Stimulated activated naive CD4-positive, alpha-beta T cell treated with Interleukin-2 at 50 U/mL for 16 hours (primary cell): Measurements from ENCODE around the gene NT5DC1.

Experiments used
- DNase-seq: peaks from one replicate; lab custom pipeline; 2025; lab: John Stamatoyannopoulos, UW

NT5DC1 gene

GRCh38 chr6:116246089-116246488, 145.4 kb downstream of the NT5DC1 start:
- no peak for DNase-seq

- DNase-seq, result no peak
Observed at GRCh38 chr6:116247285-116247684, 146.6 kb downstream of the NT5DC1 start.

- DNase-seq, result no peak
Observed at GRCh38 chr6:116248577-116248976, 147.9 kb downstream of the NT5DC1 start.

GRCh38 chr6:116251568-116252384, 151.1 kb downstream of the NT5DC1 start:
- DNase-seq, result no peak

GRCh38 chr6:116253188-116253504, 152.5 kb downstream of the NT5DC1 start:
- DNase-seq, result no peak

DNA sequence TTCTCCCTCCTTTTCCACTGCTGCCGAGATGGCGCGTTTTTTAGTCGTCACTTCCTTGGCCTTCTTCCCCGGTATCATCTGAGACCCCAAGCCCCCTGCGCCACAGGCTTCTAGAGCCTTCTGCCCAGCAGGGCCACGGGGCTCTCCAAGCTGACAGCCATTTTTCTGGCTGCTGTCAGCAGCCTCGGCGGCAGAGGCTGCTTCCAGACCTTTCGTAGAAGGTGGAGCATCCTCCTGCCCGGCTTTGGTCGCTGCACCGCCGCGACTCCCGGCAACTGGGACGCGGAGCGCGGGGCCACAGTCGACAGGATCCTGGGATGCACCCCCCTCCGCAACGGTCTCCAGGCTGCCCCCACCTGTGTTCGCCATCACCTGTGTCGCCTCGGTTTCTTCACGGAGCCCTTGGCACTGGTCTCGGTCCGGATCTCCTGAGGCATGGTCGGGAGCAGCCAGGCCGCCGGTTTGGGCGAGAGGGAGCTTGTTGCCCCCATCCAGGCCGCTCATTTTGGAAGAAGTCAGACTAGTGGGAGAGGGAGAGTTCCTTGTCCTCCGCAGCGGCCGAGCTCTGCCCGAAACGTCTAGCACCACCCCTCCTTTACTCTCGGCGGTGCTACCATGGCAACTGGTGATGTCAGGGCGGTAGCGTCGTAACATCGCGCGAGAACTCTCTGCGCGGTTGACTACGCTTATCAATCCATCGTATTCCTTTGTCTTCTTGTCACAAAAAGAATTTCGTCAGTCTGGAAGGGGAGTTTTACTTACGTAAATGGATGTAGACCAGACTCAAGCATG, 153.0 kb downstream of the NT5DC1 start, which contains the start of gene TSPYL4:
Gene TSPYL4, minus strand, starts transcription at position 571 of the 792 bp plus-strand sequence. Its CDS starts 67 bp downstream, at position 504.
- DNase-seq, result peak; percentile 87

GRCh38 chr6:116254297-116255056, 153.8 kb downstream of the NT5DC1 start:
- no peak for DNase-seq

- DNase-seq, result no peak
Observed at GRCh38 chr6:116255246-116255800, 154.7 kb downstream of the NT5DC1 start.

DNA sequence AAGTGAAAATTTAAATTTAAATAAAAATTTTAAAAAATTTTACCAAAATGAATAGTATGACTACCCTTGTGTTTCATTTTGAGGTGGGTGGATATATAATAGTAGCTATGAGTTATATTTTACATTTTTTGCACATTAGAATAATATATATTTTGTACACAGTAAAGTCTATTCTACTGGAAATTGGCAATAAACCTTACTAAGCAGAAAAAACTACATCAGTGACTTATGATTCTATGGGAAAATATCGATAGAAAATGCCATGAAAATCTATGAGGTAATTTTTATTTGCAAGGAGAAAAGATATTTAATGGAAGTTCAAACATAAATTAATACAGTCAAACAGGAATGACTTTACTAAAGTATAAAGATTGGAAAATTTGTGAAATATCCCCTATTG, 156.0 kb downstream of the NT5DC1 start:
- no peak for DNase-seq

GRCh38 chr6:116258520-116258919, 157.9 kb downstream of the NT5DC1 start:
- DNase-seq, result no peak

DNA sequence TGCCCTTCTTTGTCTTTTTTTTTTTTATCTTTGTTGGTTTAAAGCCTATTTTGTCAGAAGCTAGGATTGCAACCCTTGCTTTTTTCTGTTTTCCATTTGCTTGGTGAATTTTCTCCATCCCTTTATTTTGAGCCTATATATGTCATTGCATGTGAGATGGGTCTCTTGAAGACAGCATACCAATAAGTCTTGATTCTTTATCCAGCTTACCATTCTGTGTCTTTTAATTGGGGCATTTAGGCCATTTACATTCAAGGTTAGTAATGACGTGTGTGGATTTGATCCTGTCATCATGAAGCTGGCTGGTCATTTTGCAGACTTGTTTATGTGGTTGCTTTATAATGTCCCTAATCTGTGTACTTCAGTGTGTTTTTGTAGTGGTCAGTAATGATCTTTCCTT, 162.7 kb downstream of the NT5DC1 start:
- no peak for DNase-seq

DNA sequence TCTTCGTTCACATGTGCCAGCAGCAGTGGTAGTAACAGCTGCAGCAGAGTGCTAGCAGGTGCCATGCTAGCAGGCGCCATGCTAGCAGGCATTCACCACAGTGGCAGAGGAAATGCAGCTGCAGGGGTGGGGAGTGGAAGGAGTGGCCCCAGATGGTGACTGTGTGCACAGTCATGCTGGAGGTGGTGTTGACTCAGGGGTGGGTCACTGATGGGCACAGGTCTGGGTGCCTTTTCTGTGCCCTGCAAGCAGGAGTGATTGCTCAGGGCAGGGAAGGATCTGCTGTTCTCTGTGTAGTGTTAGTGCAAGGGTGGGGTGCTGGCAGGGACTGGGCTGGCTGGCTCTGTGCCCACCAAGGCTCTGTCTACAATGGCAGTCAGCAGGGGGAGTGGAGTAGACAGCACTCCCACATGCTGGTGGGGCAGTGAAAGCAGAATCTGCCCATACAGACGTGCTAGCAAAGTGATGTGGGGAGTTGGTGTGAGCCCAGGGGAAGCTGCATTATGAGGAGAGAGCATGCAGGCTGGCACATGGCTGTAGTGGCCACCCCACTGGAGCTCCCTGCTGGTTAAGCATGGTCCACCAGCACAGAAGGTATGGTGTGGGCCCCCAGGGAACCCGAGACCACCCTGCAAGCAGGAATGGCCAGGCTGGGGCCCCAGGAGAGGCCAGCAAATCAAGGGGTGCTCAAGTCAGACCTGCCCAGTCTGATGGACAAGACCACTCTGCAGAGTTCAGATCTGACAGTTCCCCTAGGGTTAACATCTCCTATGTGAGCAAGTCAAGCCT, 164.6 kb downstream of the NT5DC1 start:
- no peak for DNase-seq

DNA sequence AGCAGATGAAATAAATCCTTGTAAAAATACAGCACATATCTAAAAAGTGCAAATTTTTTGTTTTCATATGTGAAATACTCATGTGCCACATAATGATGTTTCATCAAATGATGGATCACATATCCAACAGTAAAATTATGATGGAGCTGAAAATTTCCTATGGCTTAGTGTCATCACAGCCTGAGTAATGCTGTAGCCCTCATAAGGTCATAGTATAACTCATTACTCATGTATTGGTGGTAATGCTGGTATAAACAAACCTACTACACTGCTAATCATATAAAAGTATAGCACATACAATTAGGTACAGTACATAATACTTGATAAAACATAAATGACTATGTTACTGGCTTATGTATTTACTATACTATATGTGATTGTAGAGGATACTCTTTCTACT, 166.2 kb downstream of the NT5DC1 start:
- no peak for DNase-seq

GRCh38 chr6:116267836-116268588, 167.4 kb downstream of the NT5DC1 start:
- DNase-seq, result no peak

DNA sequence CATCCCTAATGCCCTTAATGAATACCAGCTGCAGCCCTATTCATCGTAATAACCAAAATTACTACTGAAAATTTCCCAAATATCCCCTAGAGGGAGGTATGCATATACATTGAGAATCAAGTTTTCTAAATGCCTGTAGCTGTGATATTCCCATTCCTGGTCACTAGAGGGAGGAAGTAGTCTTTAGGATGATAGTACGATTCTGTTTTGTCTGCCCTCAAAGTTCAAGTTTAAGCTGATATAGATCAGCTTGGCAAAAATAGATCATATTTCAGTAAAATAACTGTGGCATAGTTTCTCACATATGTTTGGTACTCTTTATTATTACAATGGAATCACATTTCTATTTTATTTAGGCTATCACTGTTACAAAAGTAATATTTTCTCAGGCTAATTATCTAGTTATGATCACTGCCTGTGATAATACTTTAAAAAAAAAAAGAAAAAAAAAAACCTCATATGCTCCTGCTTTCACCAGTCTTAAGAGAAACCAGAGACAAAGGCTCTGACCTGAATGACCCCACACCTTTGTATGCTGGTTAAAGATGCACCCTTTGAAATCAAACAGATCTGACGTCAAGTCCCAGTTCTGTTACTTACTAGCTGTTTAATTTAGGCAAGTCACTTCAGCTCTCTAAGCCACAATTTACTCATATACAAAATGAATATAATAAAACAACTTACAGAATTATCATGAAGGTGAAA, 168.1 kb downstream of the NT5DC1 start:
- no peak for DNase-seq

GRCh38 chr6:116271149-116271708, 170.6 kb downstream of the NT5DC1 start:
- DNase-seq, result no peak

- DNase-seq, result no peak
Observed at GRCh38 chr6:116277124-116277523, 176.5 kb downstream of the NT5DC1 start.

DNA sequence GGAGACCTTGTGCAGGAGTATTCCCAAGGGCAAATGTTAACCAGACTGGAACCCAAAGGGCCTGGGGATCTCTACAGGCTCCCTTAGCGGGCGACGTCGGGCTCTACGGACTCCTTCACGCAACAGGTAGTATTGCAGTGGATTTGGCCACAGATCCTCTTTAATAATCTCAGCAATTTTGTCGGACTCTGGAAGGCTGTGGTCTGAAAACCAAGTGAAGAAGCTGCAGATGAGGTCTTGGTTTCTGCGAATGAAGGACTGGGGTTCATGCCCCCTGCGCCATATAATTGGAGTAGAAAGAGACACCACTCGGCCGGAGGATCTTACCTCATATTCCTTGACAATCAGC, 177.8 kb downstream of the NT5DC1 start:
- no peak for DNase-seq

GRCh38 chr6:116278854-116279231, 178.2 kb downstream of the NT5DC1 start:
- peak; percentile 20 for DNase-seq
